ENCODE results near the gene CIROP. TPM values are rescaled to one million over a fixed set of nuclear protein-coding genes. Genes with fewer than 3 reads are reported as not detected.

CIROP gene
- total RNA-seq, 1 experiment from 2014 or later = 0.11 TPM

GRCh38 chr14:23125011-23125410, 20.2 kb upstream of the CIROP start:
- H3K9me3 Mint-ChIP-seq = no peaks in the 10 kb centered on the region
- peaks cover 24% of the 10 kb centered on the region for H3K36me3 Mint-ChIP-seq
- no peak for ATAC-seq
- no peak for DNase-seq (ENCODE audit: low spot score)
- H3K27ac Mint-ChIP-seq = peak overlapping the region; percentile 85
- ChIA-PET CTCF (interaction anchor here (1.1 to 8.4 kb wide), 5 partner anchors 12 to 196 kb away, joined by 3 to 372 read pairs (median 3); partner anchors contain the start of genes PABPN1 and SLC7A8), POLR2A (interaction anchor here (1.2 kb wide), 1 partner anchor 57 kb away, joined by 3 read pairs; no protein-coding TSS in a partner anchor)
- TF ChIP-seq TEAD1 (CRISPR knock-in tag; IDR thresholded peaks at IDR 0.05) = 0 out of 2 replicates have a peak, but pooled peaks have one; percentile 11
- TF ChIP-seq, protein P1, sequence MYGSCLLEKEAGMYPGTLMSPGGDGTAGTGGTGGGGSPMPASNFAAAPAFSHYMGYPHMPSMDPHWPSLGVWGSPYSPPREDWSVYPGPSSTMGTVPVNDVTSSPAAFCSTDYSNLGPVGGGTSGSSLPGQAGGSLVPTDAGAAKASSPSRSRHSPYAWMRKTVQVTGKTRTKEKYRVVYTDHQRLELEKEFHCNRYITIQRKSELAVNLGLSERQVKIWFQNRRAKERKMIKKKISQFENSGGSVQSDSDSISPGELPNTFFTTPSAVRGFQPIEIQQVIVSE (CRISPR knock-in tag; IDR thresholded peaks at IDR 0.05; ENCODE audit: borderline replicate concordance) = no peak
- no peak overlapping the region for H3K4me3 Mint-ChIP-seq
- H3K27me3 Mint-ChIP-seq (ENCODE audit: low read depth) = no peaks in the 10 kb centered on the region
- peaks cover 57% of the 10 kb centered on the region for H3K4me1 Mint-ChIP-seq

- TF ChIP-seq TEAD1 (CRISPR knock-in tag; IDR thresholded peaks at IDR 0.05) (peak; percentile 21; the same call in 1 of the 2 replicates), TCF7 (CRISPR knock-in tag; IDR thresholded peaks at IDR 0.05; ENCODE audit: low read depth) (no peak), ATF3 (CRISPR knock-in tag; conservative IDR thresholded peaks at IDR 0.05) (no peak), ZNF121 (CRISPR knock-in tag; IDR thresholded peaks at IDR 0.05) (peak; percentile 82; the same call in 1 of the 2 replicates)
- no peak for DNase-seq (ENCODE audit: low spot score)
- CTCF ChIA-PET = interaction anchor here (0.9 to 8.4 kb wide), 7 partner anchors 12 to 197 kb away, joined by 3 to 372 read pairs (median 3); partner anchors contain the start of genes PABPN1 and SLC7A8
- POLR2A ChIA-PET = interaction anchor here (1.2 kb wide), 1 partner anchor 57 kb away, joined by 3 read pairs; no protein-coding TSS in a partner anchor
- peaks cover 18% of the 10 kb centered on the region for H3K36me3 Mint-ChIP-seq
- no peak overlapping the region for H3K4me3 Mint-ChIP-seq
- no peaks in the 10 kb centered on the region for H3K27me3 Mint-ChIP-seq (ENCODE audit: low read depth)
- H3K4me1 Mint-ChIP-seq = peaks cover 62% of the 10 kb centered on the region
- H3K9me3 Mint-ChIP-seq = no peaks in the 10 kb centered on the region
- H3K27ac Mint-ChIP-seq = 0 out of 2 replicates have a peak overlapping the region, but pooled peaks have one; percentile 40
- ATAC-seq = no peak
Observed at GRCh38 chr14:23124337-23124954, 19.7 kb upstream of the CIROP start.

- H3K27me3 Mint-ChIP-seq (ENCODE audit: low read depth) = no peaks in the 10 kb centered on the region
- peaks cover 67% of the 10 kb centered on the region for H3K4me1 Mint-ChIP-seq
- POLR2A ChIA-PET = no interaction called here
- peaks cover 8% of the 10 kb centered on the region for H3K36me3 Mint-ChIP-seq
- no peaks in the 10 kb centered on the region for H3K9me3 Mint-ChIP-seq
- H3K4me3 Mint-ChIP-seq = no peak overlapping the region
- no peak for DNase-seq (ENCODE audit: low spot score)
- no peak overlapping the region for H3K27ac Mint-ChIP-seq
- no peak for TF ChIP-seq NR1H2 (CRISPR knock-in tag; IDR thresholded peaks at IDR 0.05)
- no peak for TF ChIP-seq ZNF219 (CRISPR knock-in tag; IDR thresholded peaks at IDR 0.05; ENCODE audit: borderline replicate concordance)
- no peak for TF ChIP-seq MLX (CRISPR knock-in tag; IDR thresholded peaks at IDR 0.05)
- TF ChIP-seq TEAD4 (CRISPR knock-in tag; IDR thresholded peaks at IDR 0.05) = no peak
- no peak for TF ChIP-seq ETV6 (CRISPR knock-in tag; IDR thresholded peaks at IDR 0.05)
- TF ChIP-seq, protein P1 (CRISPR knock-in tag; IDR thresholded peaks at IDR 0.05; ENCODE audit: borderline replicate concordance) = no peak
- TF ChIP-seq CREM (CRISPR knock-in tag; IDR thresholded peaks at IDR 0.05) = no peak
- no peak for TF ChIP-seq IRF1 (CRISPR knock-in tag; IDR thresholded peaks at IDR 0.05)
- no peak for TF ChIP-seq ERG (CRISPR knock-in tag; IDR thresholded peaks at IDR 0.05)
- no peak for TF ChIP-seq NFATC4 (CRISPR knock-in tag; IDR thresholded peaks at IDR 0.05)
- TF ChIP-seq, protein P2, sequence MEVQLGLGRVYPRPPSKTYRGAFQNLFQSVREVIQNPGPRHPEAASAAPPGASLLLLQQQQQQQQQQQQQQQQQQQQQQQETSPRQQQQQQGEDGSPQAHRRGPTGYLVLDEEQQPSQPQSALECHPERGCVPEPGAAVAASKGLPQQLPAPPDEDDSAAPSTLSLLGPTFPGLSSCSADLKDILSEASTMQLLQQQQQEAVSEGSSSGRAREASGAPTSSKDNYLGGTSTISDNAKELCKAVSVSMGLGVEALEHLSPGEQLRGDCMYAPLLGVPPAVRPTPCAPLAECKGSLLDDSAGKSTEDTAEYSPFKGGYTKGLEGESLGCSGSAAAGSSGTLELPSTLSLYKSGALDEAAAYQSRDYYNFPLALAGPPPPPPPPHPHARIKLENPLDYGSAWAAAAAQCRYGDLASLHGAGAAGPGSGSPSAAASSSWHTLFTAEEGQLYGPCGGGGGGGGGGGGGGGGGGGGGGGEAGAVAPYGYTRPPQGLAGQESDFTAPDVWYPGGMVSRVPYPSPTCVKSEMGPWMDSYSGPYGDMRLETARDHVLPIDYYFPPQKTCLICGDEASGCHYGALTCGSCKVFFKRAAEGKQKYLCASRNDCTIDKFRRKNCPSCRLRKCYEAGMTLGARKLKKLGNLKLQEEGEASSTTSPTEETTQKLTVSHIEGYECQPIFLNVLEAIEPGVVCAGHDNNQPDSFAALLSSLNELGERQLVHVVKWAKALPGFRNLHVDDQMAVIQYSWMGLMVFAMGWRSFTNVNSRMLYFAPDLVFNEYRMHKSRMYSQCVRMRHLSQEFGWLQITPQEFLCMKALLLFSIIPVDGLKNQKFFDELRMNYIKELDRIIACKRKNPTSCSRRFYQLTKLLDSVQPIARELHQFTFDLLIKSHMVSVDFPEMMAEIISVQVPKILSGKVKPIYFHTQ (CRISPR knock-in tag; IDR thresholded peaks at IDR 0.05) = no peak
- TF ChIP-seq E2F1 (CRISPR knock-in tag; IDR thresholded peaks at IDR 0.05) = no peak
- no peak for TF ChIP-seq NFYB (CRISPR knock-in tag; conservative IDR thresholded peaks at IDR 0.05; ENCODE audit: low read depth)
- CTCF ChIA-PET = interaction anchor here (0.9 to 8.4 kb wide), 4 partner anchors 32 to 171 kb away, joined by 3 to 372 read pairs (median 4); partner anchors contain the start of gene SLC7A8
- ATAC-seq = no peak
Observed at GRCh38 chr14:23123419-23123818, 18.6 kb upstream of the CIROP start.

Data from WTC11 (cell line).